H9 (cell line): ENCODE results near the gene HIC2. TPM values are rescaled to one million over a fixed set of nuclear protein-coding genes. Genes with fewer than 3 reads are reported as not detected.

ENCODE experiments used
- DNase-seq: peaks from one replicate; pipeline ENCODE4 v3.0.0-alpha.2; 2017
- H2AFZ ChIP-seq: one replicate; pipeline ENCODE4 v1.6.1; 2013; ENCODE audit warnings: mild to moderate bottlenecking, low read length, control low read depth, moderate library complexity
- H2AK5ac ChIP-seq: 2 replicates; pipeline ENCODE4 v1.6.1; 2013; ENCODE audit warnings: low read length, control low read depth, mixed read lengths; ENCODE audit not compliant: insufficient read length
- H2BK120ac ChIP-seq: one replicate; pipeline ENCODE4 v1.6.1; 2013; ENCODE audit warnings: low read depth, mild to moderate bottlenecking, low read length, control low read depth, inconsistent platforms; ENCODE audit not compliant: poor library complexity, severe bottlenecking
- H2BK12ac ChIP-seq: 2 replicates; pipeline ENCODE4 v1.6.1; 2013; ENCODE audit warnings: low read length, control low read depth, mixed read lengths, low read depth; ENCODE audit not compliant: insufficient read length
- H2BK15ac ChIP-seq: 2 replicates; pipeline ENCODE4 v1.6.1; 2013; ENCODE audit warnings: low read depth, low read length, control low read depth
- H2BK20ac ChIP-seq: one replicate; pipeline ENCODE4 v1.6.1; 2013; ENCODE audit warnings: low read depth, mild to moderate bottlenecking, low read length, control low read depth, inconsistent platforms; ENCODE audit not compliant: poor library complexity, severe bottlenecking
- H2BK5ac ChIP-seq: 2 replicates; pipeline ENCODE4 v1.6.1; 2013; ENCODE audit warnings: low read length, control low read depth, mixed read lengths; ENCODE audit not compliant: insufficient read length
- H3K14ac ChIP-seq: 2 replicates; pipeline ENCODE4 v1.6.1; 2013; ENCODE audit warnings: low read length, control low read depth; ENCODE audit not compliant: insufficient read depth
- H3K18ac ChIP-seq: 2 replicates; pipeline ENCODE4 v1.6.1; 2013; ENCODE audit warnings: low read depth, mild to moderate bottlenecking, mixed read lengths, low read length, control low read depth; ENCODE audit not compliant: insufficient read length
- H3K23ac ChIP-seq: 2 replicates; pipeline ENCODE4 v1.6.1; 2013; ENCODE audit warnings: low read length, control low read depth, mixed read lengths, low read depth; ENCODE audit not compliant: insufficient read length
- H3K23me2 ChIP-seq: 2 replicates; pipeline ENCODE4 v1.6.1; 2013; ENCODE audit warnings: low read depth, mild to moderate bottlenecking, mixed read lengths, low read length, control low read depth; ENCODE audit not compliant: insufficient read length, poor library complexity, severe bottlenecking
- H3K27ac ChIP-seq: 2 replicates; pipeline ENCODE4 v1.5.1; 2013; ENCODE audit warnings: low read length, control low read depth, mixed read lengths, low read depth; ENCODE audit not compliant: insufficient read length
- H3K27me3 ChIP-seq: 2 replicates; pipeline ENCODE4 v1.6.1; 2013; ENCODE audit warnings: low read length, control low read depth, inconsistent platforms; ENCODE audit not compliant: insufficient read depth
- H3K4ac ChIP-seq: 2 replicates; pipeline ENCODE4 v1.6.1; 2013; ENCODE audit warnings: low read depth, mild to moderate bottlenecking, control low read depth, inconsistent platforms, low read length, moderate library complexity
- H3K4me1 ChIP-seq: 2 replicates; pipeline ENCODE4 v1.6.1; 2013; ENCODE audit warnings: low read length, control low read depth, inconsistent platforms; ENCODE audit not compliant: insufficient read depth
- H3K4me2 ChIP-seq: 2 replicates; pipeline ENCODE4 v1.6.1; 2013; ENCODE audit warnings: low read length, control low read depth, mixed read lengths; ENCODE audit not compliant: insufficient read length, insufficient read depth
- H3K56ac ChIP-seq: 2 replicates; pipeline ENCODE4 v1.6.1; 2013; ENCODE audit warnings: low read depth, mild to moderate bottlenecking, mixed read lengths, low read length, control low read depth; ENCODE audit not compliant: insufficient read length
- H3K79me1 ChIP-seq: 2 replicates; pipeline ENCODE4 v1.6.1; 2013; ENCODE audit warnings: low read depth, mild to moderate bottlenecking, moderate library complexity, low read length, control low read depth, inconsistent platforms; ENCODE audit not compliant: insufficient read depth, poor library complexity, severe bottlenecking
- H3K79me2 ChIP-seq: 2 replicates; pipeline ENCODE4 v1.6.1; 2013; ENCODE audit warnings: low read length, control low read depth, inconsistent platforms; ENCODE audit not compliant: insufficient read depth
- H3K9ac ChIP-seq: 2 replicates; pipeline ENCODE4 v1.6.1; 2013; ENCODE audit warnings: low read length, control low read depth, mixed read lengths; ENCODE audit not compliant: insufficient read length; ENCODE audit errors: extremely low read depth
- H3K9me3 ChIP-seq: one replicate; pipeline ENCODE4 v1.6.1; 2013; ENCODE audit warnings: low read depth, low read length, inconsistent platforms; ENCODE audit not compliant: control insufficient read depth
- H3T11ph ChIP-seq: one replicate; pipeline ENCODE4 v1.6.1; 2013; ENCODE audit warnings: mild to moderate bottlenecking, low read length, control low read depth, inconsistent platforms
- H4K20me1 ChIP-seq: one replicate; pipeline ENCODE4 v1.6.1; 2013; ENCODE audit not compliant: control insufficient read depth, insufficient read length, insufficient read depth
- H4K5ac ChIP-seq: 2 replicates; pipeline ENCODE4 v1.6.1; 2013; ENCODE audit warnings: low read depth, mild to moderate bottlenecking, mixed read lengths, low read length, control low read depth; ENCODE audit not compliant: insufficient read length
- H4K8ac ChIP-seq: replicated peaks from 2 replicates; pipeline ENCODE4 v1.6.1; 2013; ENCODE audit warnings: low read length, control low read depth, mixed read lengths, low read depth; ENCODE audit not compliant: insufficient read length
- H4K91ac ChIP-seq: 2 replicates; pipeline ENCODE4 v1.6.1; 2013; ENCODE audit warnings: low read depth, mild to moderate bottlenecking, moderate library complexity, mixed read lengths, low read length, control low read depth; ENCODE audit not compliant: insufficient read length
- H3K27ac Mint-ChIP-seq, 3 experiments: 2 replicates in 2 of 3; 3 replicates in 1 of 3; pipeline ENCODE4 v1.8.0; 2020 to 2021; ENCODE audit warnings: mixed read lengths in 3 of 3, mild to moderate bottlenecking in 1 of 3, moderate library complexity in 1 of 3
- H3K27me3 Mint-ChIP-seq: 2 replicates; pipeline ENCODE4 v1.8.0; 2021; ENCODE audit warnings: low read depth, mild to moderate bottlenecking, moderate library complexity, mixed read lengths
- H3K36me3 Mint-ChIP-seq, 3 experiments: 2 replicates in 2 of 3; 3 replicates in 1 of 3; pipeline ENCODE4 v1.8.0; 2020 to 2021; ENCODE audit warnings: low read depth in 3 of 3, mixed read lengths in 3 of 3; ENCODE audit not compliant: insufficient read depth in 1 of 3
- H3K4me1 Mint-ChIP-seq, 2 experiments: 2 replicates each; pipeline ENCODE4 v1.8.0; 2020; ENCODE audit warnings: mixed read lengths in 2 of 2
- H3K4me3 Mint-ChIP-seq, 2 experiments: 2 replicates in 1 of 2; 3 replicates in 1 of 2; pipeline ENCODE4 v1.8.0; 2020 to 2021; ENCODE audit warnings: mild to moderate bottlenecking in 2 of 2, mixed read lengths in 2 of 2, moderate library complexity in 1 of 2
- H3K9me3 Mint-ChIP-seq, 2 experiments: 2 replicates in 1 of 2; 3 replicates in 1 of 2; pipeline ENCODE4 v1.8.0; 2020; ENCODE audit warnings: mild to moderate bottlenecking in 2 of 2, mixed read lengths in 2 of 2, moderate library complexity in 1 of 2
- CTCF ChIP-seq: fragments of 200-600 bp; sonication (generic); conservative IDR thresholded peaks from 3 replicates; pipeline ENCODE4 v1.8.0; 2021; ENCODE audit warnings: antibody characterized with exemption, mild to moderate bottlenecking
- WGBS: extraction: QIAGEN DNeasy Blood & Tissue Kit; methylation state at CpG from one replicate; pipeline ENCODE4 v1.1.7; 2013; ENCODE audit warnings: missing lambda C conversion rate, low lambda C conversion rate, mixed read lengths; ENCODE audit not compliant: insufficient read length; ENCODE audit errors: extremely low coverage; 5-methylcytosine and 5-hydroxymethylcytosine counted together
- total RNA-seq: library from RNA; stranded (reverse); gene quantifications from 2 replicates; pipeline ENCODE4 v1.2.1, GENCODE V29; 2021

HIC2 gene
- total RNA-seq, 1 experiment from 2014 or later = 24.9 TPM

DNA sequence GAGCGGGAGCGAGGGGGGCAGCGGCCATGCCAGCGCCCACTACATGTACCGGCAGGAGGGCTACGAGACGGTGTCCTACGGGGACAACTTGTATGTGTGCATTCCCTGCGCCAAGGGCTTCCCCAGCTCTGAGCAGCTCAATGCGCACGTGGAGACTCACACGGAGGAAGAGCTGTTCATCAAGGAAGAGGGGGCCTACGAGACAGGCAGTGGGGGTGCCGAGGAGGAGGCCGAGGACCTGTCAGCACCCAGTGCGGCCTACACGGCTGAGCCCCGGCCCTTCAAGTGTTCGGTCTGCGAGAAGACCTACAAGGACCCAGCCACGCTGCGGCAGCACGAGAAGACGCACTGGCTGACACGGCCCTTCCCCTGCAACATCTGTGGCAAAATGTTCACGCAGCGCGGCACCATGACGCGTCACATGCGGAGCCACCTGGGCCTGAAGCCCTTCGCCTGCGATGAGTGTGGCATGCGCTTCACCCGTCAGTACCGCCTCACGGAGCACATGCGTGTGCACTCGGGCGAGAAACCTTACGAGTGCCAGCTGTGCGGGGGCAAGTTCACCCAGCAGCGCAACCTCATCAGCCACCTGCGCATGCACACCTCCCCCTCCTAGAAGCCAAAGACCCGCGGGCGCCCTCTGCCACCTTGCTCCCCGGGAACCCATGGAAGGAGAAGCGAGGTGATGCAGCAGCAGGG is 29.1 kb downstream of the HIC2 start:
- Histone ChIP-seq H3K23ac (no peak overlapping the region), H3K27ac (no peak overlapping the region), H4K91ac (no peak overlapping the region), H2BK15ac (no peak overlapping the region), H2BK120ac (no peak overlapping the region), H3K9me3 (no peaks in the 10 kb centered on the region), H3K18ac (no peak overlapping the region), H3K4ac (no peak overlapping the region), H3T11ph (no peak overlapping the region), H4K8ac (peak overlapping the region; percentile 36), H4K5ac (no peak overlapping the region), H3K79me1 (peaks cover 5% of the 10 kb centered on the region), H2BK12ac (no peak overlapping the region), H3K14ac (no peak overlapping the region; the same call in 1 of the 2 replicates), H2AK5ac (no peak overlapping the region), H2BK5ac (no peak overlapping the region), H3K56ac (no peak overlapping the region), H4K20me1 (no peaks in the 10 kb centered on the region), H3K27me3 (no peaks in the 10 kb centered on the region), H3K23me2 (no peaks in the 10 kb centered on the region), H3K4me2 (no peak overlapping the region), H3K79me2 (no peaks in the 10 kb centered on the region), H3K4me1 (no peaks in the 10 kb centered on the region; the same call in 1 of the 2 replicates), H3K9ac (no peak overlapping the region), H2AFZ (no peak overlapping the region), H2BK20ac (no peak overlapping the region)
- Mint-ChIP-seq H3K36me3 (peaks cover 5 to 30% (median 21%) of the 10 kb centered on the region in 3 experiments; a peak in 6 of 7 replicates), H3K9me3 (no peaks in the 10 kb centered on the region), H3K4me1 (peaks cover 16 to 38% of the 10 kb centered on the region in 2 experiments), H3K27ac (peak overlapping the region in 1 of 3 experiments; percentile 80; a peak in 2 of 7 replicates), H3K27me3 (no peaks in the 10 kb centered on the region), H3K4me3 (no peak overlapping the region)
- WGBS = no CpG with 5 or more reads among the region's 49 CpGs
- no peak for TF ChIP-seq CTCF
- DNase-seq = peak; percentile 24
